Epithelial cell of proximal tubule (primary cell): ENCODE data around the gene RASSF4. TPM values are rescaled to one million over a fixed set of nuclear protein-coding genes. Genes with fewer than 3 reads are reported as not detected.

Experiments
- DNase-seq: peaks from one replicate; pipeline ENCODE4 v3.0.0-alpha.2; 2011; ENCODE audit warnings: low read depth
- H3K4me3 ChIP-seq: 2 replicates; pipeline ENCODE4 v1.5.1; 2011; ENCODE audit warnings: low read depth, mild to moderate bottlenecking, low read length
- CTCF ChIP-seq: conservative IDR thresholded peaks from 2 replicates; pipeline ENCODE4 v1.5.1; 2012; ENCODE audit warnings: low read depth, mild to moderate bottlenecking, low read length
- total RNA-seq: library from RNA; depleted of rRNA; stranded (reverse); fragments of >200 nt; gene quantifications from 2 replicates; pipeline ENCODE4 v1.2.3, GENCODE V29; 2015

The RASSF4 gene
- total RNA-seq, 1 donor from 2014 or later: 23.1 TPM

DNA sequence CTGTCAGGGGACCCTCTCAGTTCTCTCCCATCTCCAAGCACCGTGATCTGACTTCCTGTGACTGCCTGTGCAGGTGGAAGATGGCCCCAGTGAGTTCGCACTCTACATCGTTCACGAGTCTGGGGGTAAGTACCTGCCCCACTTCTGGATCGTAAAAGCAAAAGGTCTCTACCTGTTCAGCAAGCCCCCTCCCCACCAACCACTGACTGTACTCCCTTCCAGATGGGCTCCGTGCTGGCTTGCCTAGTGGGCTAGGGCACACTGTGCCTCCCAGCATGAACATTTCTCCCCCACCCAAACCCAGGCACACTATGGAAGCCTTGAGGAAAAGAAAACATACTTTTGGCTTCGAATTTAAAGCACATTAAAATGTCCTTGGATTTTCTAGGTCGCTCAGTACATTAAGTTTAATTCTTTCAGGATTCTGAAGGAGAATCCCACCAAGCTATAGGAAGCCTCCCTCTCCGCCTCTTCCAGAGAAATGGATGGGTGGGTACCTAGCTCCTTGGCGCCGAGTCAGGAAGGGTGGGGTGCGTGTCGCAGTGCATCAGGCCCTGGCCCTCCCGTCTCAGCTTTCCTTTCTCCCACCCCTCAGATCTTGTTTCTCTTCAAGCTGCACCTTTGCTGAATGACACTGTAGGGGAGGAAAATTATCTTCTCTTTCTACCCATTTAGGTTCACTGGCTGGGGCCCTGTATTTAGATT lies 30.1 kb downstream of the RASSF4 start:
- no peak overlapping the region for H3K4me3 ChIP-seq
- DNase-seq: no peak
- TF ChIP-seq CTCF: no peak

GRCh38 chr10:44990302-44990655 lies 30.7 kb downstream of the RASSF4 start:
- no peak for DNase-seq
- no peak overlapping the region for H3K4me3 ChIP-seq
- peak; percentile 21 for TF ChIP-seq CTCF

DNA sequence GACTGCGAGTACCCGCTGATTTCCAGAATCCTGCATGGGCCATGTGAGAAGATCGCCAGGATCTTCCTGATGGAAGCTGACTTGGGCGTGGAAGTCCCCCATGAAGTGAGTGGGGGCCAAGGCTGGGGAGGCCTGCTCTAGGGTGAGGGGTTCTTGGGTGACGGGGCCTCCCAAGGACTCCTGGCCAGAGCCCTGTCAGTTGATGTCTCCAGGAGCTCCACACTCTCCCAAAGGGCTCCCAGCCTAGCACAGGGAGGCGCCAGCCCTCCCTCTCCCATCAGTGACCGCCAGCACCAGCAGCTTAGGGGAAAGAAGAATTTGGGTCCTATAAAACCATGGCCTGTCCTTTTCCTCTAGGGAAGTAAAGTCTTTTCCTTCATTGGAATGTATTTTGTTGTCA lies 31.4 kb downstream of the RASSF4 start:
- no peak for DNase-seq
- TF ChIP-seq CTCF: no peak
- no peak overlapping the region for H3K4me3 ChIP-seq

- DNase-seq: no peak
- TF ChIP-seq CTCF: no peak
- H3K4me3 ChIP-seq: no peak overlapping the region
Observed at GRCh38 chr10:44991571-44991970, 32.0 kb downstream of the RASSF4 start.

GRCh38 chr10:44992070-44992731 lies 32.6 kb downstream of the RASSF4 start:
- TF ChIP-seq CTCF: no peak

GRCh38 chr10:44992732-44993225 lies 33.2 kb downstream of the RASSF4 start:
- DNase-seq: no peak
- no peak overlapping the region for H3K4me3 ChIP-seq
- TF ChIP-seq CTCF: no peak

More at GRCh38 chr10:44992070-44992731, 32.6 kb downstream of the RASSF4 start:
- H3K4me3 ChIP-seq: no peak overlapping the region
- no peak for DNase-seq
